ENCODE data around the gene TEX44. TPM values are rescaled to one million over a fixed set of nuclear protein-coding genes. Genes with fewer than 3 reads are reported as not detected.

TEX44 gene
- total and polyA plus RNA-seq, 2 of the 13 experiments (the other 11 are each of a cell fraction or from before 2014, with no cell fraction given): not detected

DNA sequence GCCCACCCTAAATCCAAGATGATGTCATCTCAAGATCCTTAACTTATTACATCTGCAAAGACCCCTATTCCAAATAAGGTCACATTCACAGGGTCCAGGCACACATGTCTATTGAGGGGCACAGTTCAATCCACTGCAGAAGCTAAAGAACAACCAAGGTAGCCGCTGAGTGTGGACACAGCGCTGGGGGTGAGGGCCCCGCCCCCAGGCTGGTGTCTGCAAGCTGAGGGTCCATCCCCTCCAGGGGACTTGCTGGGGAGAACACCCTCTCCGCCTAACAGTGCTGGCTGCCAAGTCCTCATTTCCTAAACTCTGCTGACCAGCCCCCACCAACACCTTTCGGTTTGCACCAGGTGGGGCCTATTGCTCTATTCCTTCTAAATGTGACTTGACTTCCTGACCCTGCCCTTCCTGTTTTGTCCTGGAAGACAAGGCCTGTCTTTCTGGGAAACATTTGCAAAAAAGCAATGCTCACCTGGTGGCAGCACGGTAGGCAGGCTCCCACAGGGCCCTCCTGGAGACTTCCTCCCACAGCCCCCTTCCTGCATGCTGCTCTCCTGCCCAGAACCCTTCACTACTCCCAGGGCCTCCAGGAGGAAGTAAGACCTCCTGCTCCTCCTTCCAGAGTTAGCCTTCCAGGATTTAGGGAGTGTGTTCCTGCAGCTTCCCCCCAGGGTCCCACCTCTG, 24.4 kb upstream of the TEX44 start:
- no peak overlapping the region for H3K4me3 ChIP-seq (replicated peaks in 1 of 3; ENCODE audit: insufficient read depth in 1 of 3, low read depth in 2 of 3, low read length in 3 of 3)
- H2AFZ ChIP-seq (ENCODE audit: low read length): no peak overlapping the region
- H3K4me2 ChIP-seq (ENCODE audit: low read depth, low read length): no peak overlapping the region
- CTCF ChIA-PET (ENCODE audit: low intra/inter-chr PET ratio, low total read pairs): no interaction called here
- H3K9ac ChIP-seq (ENCODE audit: insufficient read depth, low read depth, low read length): no peak overlapping the region
- FAIRE-seq: no peak
- no peaks in the 10 kb centered on the region for H3K36me3 ChIP-seq (replicated peaks in 1 of 2; ENCODE audit: control insufficient read depth in 1 of 2, insufficient read depth in 2 of 2, low read length in 2 of 2)
- whole genome bisulfite sequencing (ENCODE audit: low lambda C conversion rate): 42% methylated on average over 4 of the region's 6 CpGs
- in situ Hi-C loops (cut with HindIII; ENCODE audit: extremely low pct_ligation_motif_present, low pct_unique_long_range_greater_than_20kb): no loop called here
- no TSS peak for BruUV-seq (replicated peaks)
- no peaks in the 10 kb centered on the region for H3K4me1 ChIP-seq (ENCODE audit: insufficient read depth, low read length)
- no peak for DNase-seq (ENCODE audit: low spot score)
- no peaks in the 10 kb centered on the region for H4K20me1 ChIP-seq (ENCODE audit: insufficient read depth, low read length)
- POLR2A ChIA-PET: no interaction called here
- no peak overlapping the region for H3K27ac ChIP-seq (ENCODE audit: extremely low read length, insufficient read depth, low read length)
- H3K79me2 ChIP-seq (ENCODE audit: insufficient read depth, low read length): no peaks in the 10 kb centered on the region
- no peaks in the 10 kb centered on the region for H3K9me3 ChIP-seq (ENCODE audit: low read length)
- intact Hi-C loops (cut with micrococcal nuclease; ENCODE audit: unreplicated experiment): no loop called here
- ATAC-seq: peak; percentile 17; the same call in 1 of the 3 replicates
- TF ChIP-seq KAT2B (IDR thresholded peaks at IDR 0.05; ENCODE audit: borderline replicate concordance, low read depth, low read length): no peak
- peak; percentile 82 for TF ChIP-seq ATF7 (IDR thresholded peaks at IDR 0.05)
- no peak for TF ChIP-seq ATF7 (CRISPR knock-in tag; IDR thresholded peaks at IDR 0.05)
- H3K27me3 ChIP-seq (ENCODE audit: control insufficient read depth in 1 of 2, insufficient read depth in 2 of 2, low read length in 2 of 2): peaks cover 0 to 14% of the 10 kb centered on the region in 2 experiments; a peak in 1 of 5 replicates

DNA sequence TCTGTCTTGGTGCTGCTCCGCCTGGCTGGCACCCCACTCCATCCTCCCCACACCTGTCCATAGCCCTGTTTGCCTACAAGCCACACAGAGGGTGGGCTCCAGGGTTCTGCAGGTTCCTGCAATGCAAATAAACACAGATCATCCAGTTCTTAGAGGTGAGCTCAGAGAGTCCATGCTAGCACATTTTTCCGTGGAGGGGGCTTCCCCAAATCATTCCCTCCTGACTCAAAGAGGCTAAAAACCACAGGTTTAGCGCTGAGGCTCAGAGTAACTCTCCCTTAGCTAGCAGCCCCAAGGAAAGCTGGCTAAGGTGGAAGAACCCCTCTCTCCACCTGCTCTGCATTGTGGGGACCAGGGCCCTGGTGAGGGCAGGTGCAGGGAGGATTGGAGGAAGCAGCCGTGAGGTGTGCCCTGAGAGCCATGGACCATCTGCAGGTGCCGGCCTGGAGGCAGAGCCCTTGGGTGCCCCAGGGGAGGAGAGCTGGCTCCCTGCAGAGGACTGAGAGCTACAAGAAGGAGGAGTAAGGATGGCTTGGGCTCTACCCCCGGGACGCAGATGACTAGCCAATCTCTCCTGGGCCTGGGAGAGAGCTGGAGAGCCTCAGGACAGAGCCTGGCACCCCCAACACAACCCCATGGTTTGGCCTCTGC, 23.8 kb upstream of the TEX44 start:
- DNase-seq (ENCODE audit: low spot score) (no peak), FAIRE-seq (no peak), ATAC-seq (peak; percentile 33)
- Histone ChIP-seq H3K27ac (ENCODE audit: extremely low read length, insufficient read depth, low read length) (no peak overlapping the region), H3K36me3 (replicated peaks in 1 of 2; ENCODE audit: control insufficient read depth in 1 of 2, insufficient read depth in 2 of 2, low read length in 2 of 2) (no peaks in the 10 kb centered on the region), H3K4me3 (replicated peaks in 1 of 3; ENCODE audit: insufficient read depth in 1 of 3, low read depth in 2 of 3, low read length in 3 of 3) (no peak overlapping the region), H3K4me2 (ENCODE audit: low read depth, low read length) (no peak overlapping the region), H3K4me1 (ENCODE audit: insufficient read depth, low read length) (no peaks in the 10 kb centered on the region), H3K27me3 (ENCODE audit: control insufficient read depth in 1 of 2, insufficient read depth in 2 of 2, low read length in 2 of 2) (peaks cover 2 to 20% of the 10 kb centered on the region in 2 experiments; a peak in 3 of 5 replicates), H4K20me1 (ENCODE audit: insufficient read depth, low read length) (no peaks in the 10 kb centered on the region), H2AFZ (ENCODE audit: low read length) (no peak overlapping the region), H3K9me3 (ENCODE audit: low read length) (no peaks in the 10 kb centered on the region), H3K79me2 (ENCODE audit: insufficient read depth, low read length) (no peaks in the 10 kb centered on the region), H3K9ac (ENCODE audit: insufficient read depth, low read depth, low read length) (no peak overlapping the region)
- intact Hi-C loops (cut with micrococcal nuclease; ENCODE audit: unreplicated experiment): no loop called here
- no TSS peak for BruUV-seq (replicated peaks)
- ChIA-PET POLR2A (interaction anchor here (0.7 kb wide), 1 partner anchor 148 kb away, joined by 6 read pairs; no protein-coding TSS in a partner anchor), CTCF (ENCODE audit: low intra/inter-chr PET ratio, low total read pairs) (no interaction called here)
- 22% methylated on average over 7 of the region's 7 CpGs for WGBS (ENCODE audit: low lambda C conversion rate)
- in situ Hi-C loops (cut with HindIII; ENCODE audit: extremely low pct_ligation_motif_present, low pct_unique_long_range_greater_than_20kb): no loop called here
- TF ChIP-seq, protein P1, sequence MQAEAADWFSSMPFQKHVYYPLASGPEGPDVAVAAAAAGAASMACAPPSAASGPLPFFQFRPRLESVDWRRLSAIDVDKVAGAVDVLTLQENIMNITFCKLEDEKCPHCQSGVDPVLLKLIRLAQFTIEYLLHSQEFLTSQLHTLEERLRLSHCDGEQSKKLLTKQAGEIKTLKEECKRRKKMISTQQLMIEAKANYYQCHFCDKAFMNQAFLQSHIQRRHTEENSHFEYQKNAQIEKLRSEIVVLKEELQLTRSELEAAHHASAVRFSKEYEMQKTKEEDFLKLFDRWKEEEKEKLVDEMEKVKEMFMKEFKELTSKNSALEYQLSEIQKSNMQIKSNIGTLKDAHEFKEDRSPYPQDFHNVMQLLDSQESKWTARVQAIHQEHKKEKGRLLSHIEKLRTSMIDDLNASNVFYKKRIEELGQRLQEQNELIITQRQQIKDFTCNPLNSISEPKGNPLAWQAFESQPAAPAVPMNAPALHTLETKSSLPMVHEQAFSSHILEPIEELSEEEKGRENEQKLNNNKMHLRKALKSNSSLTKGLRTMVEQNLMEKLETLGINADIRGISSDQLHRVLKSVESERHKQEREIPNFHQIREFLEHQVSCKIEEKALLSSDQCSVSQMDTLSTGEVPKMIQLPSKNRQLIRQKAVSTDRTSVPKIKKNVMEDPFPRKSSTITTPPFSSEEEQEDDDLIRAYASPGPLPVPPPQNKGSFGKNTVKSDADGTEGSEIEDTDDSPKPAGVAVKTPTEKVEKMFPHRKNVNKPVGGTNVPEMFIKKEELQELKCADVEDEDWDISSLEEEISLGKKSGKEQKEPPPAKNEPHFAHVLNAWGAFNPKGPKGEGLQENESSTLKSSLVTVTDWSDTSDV (CRISPR knock-in tag; IDR thresholded peaks at IDR 0.05): no peak
- TF ChIP-seq ZNF34 (CRISPR knock-in tag; IDR thresholded peaks at IDR 0.05; ENCODE audit: borderline replicate concordance) (no peak), FOXA1 (IDR thresholded peaks at IDR 0.05) (no peak), FOXA1 (CRISPR knock-in tag; IDR thresholded peaks at IDR 0.05) (no peak), ZNF251 (CRISPR knock-in tag; IDR thresholded peaks at IDR 0.05) (no peak)
- TF ChIP-seq, protein P2, sequence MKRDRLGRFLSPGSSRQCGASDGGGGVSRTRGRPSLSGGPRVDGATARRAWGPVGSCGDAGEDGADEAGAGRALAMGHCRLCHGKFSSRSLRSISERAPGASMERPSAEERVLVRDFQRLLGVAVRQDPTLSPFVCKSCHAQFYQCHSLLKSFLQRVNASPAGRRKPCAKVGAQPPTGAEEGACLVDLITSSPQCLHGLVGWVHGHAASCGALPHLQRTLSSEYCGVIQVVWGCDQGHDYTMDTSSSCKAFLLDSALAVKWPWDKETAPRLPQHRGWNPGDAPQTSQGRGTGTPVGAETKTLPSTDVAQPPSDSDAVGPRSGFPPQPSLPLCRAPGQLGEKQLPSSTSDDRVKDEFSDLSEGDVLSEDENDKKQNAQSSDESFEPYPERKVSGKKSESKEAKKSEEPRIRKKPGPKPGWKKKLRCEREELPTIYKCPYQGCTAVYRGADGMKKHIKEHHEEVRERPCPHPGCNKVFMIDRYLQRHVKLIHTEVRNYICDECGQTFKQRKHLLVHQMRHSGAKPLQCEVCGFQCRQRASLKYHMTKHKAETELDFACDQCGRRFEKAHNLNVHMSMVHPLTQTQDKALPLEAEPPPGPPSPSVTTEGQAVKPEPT (CRISPR knock-in tag; IDR thresholded peaks at IDR 0.05; ENCODE audit: low read depth): no peak
- TF ChIP-seq, protein P3, sequence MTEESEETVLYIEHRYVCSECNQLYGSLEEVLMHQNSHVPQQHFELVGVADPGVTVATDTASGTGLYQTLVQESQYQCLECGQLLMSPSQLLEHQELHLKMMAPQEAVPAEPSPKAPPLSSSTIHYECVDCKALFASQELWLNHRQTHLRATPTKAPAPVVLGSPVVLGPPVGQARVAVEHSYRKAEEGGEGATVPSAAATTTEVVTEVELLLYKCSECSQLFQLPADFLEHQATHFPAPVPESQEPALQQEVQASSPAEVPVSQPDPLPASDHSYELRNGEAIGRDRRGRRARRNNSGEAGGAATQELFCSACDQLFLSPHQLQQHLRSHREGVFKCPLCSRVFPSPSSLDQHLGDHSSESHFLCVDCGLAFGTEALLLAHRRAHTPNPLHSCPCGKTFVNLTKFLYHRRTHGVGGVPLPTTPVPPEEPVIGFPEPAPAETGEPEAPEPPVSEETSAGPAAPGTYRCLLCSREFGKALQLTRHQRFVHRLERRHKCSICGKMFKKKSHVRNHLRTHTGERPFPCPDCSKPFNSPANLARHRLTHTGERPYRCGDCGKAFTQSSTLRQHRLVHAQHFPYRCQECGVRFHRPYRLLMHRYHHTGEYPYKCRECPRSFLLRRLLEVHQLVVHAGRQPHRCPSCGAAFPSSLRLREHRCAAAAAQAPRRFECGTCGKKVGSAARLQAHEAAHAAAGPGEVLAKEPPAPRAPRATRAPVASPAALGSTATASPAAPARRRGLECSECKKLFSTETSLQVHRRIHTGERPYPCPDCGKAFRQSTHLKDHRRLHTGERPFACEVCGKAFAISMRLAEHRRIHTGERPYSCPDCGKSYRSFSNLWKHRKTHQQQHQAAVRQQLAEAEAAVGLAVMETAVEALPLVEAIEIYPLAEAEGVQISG (CRISPR knock-in tag; IDR thresholded peaks at IDR 0.05): no peak
